ENCODE results near the gene USP6.
"Not testable (repeated sequence)": the region's sequence is repeated elsewhere in the genome, so short reads cannot be mapped to it uniquely, and the experiment has no call there.

GRCh38 chr17:5077275-5077674, 38.6 kb upstream of the USP6 start:
- TF ChIP-seq CTCF (IDR thresholded peaks at IDR 0.05; ENCODE audit: low read length); EZH2 (optimal IDR thresholded peaks at IDR 0.05; ENCODE audit: low read depth, low read length); EZH2phosphoT487 (IDR thresholded peaks at IDR 0.05; ENCODE audit: low read length): not testable (repeated sequence)

Measured in MM.1S (cell line).